Measurements from ENCODE around the gene OTULINL.

DNA sequence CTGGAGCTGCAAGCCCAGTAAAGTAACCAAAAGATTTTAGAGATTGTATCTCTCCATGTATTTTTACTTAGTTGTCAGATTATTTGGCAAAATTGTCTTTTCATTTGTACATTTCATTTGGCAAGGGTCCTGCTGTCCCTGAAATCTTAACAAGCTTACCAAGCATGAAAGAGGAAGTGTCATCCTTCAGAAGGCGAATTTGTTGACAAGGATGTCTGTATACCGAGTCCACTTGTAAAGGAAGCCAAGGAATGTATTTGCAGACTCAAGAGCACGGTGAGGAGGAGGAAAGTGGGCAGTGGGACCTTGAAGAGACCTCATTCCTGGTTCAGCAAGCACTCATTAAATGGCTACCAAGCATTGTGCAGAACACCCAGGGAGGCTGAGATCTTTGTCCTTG, 7.5 kb upstream of the OTULINL start:
- TF ChIP-seq POLR2A (IDR thresholded peaks at IDR 0.05; ENCODE audit: low read length): no peak
- no peak for TF ChIP-seq GATA1 (IDR thresholded peaks at IDR 0.05; ENCODE audit: low read depth, low read length)

Measured in erythroblast (primary cell).